ENCODE results near the gene NOSIP.

DNA sequence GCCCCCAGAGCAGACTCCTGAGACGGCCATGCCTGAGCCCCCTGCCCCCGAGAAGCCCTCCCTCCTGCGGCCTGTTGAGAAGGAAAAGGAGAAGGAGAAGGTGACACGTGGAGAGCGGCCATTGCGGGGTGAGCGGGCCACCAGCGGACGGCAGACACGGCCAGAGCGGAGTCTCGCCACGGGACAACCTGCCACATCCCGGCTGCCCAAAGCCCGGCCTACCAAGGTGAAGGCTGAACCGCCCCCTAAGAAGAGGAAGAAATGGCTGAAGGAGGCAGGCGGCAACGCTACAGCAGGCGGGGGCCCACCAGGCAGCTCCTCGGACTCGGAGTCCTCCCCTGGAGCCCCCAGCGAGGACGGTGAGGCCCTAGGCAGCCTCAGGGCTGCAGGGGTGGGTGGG is 35.5 kb upstream of the NOSIP start:
- TF ChIP-seq POLR2A (IDR thresholded peaks at IDR 0.05) (no peak), EP300 (IDR thresholded peaks at IDR 0.05) (no peak), POLR2AphosphoS5 (IDR thresholded peaks at IDR 0.05) (no peak)
- TF ChIP-seq, protein P1, sequence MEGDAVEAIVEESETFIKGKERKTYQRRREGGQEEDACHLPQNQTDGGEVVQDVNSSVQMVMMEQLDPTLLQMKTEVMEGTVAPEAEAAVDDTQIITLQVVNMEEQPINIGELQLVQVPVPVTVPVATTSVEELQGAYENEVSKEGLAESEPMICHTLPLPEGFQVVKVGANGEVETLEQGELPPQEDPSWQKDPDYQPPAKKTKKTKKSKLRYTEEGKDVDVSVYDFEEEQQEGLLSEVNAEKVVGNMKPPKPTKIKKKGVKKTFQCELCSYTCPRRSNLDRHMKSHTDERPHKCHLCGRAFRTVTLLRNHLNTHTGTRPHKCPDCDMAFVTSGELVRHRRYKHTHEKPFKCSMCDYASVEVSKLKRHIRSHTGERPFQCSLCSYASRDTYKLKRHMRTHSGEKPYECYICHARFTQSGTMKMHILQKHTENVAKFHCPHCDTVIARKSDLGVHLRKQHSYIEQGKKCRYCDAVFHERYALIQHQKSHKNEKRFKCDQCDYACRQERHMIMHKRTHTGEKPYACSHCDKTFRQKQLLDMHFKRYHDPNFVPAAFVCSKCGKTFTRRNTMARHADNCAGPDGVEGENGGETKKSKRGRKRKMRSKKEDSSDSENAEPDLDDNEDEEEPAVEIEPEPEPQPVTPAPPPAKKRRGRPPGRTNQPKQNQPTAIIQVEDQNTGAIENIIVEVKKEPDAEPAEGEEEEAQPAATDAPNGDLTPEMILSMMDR (IDR thresholded peaks at IDR 0.05) = no peak

All from upper lobe of left lung (tissue), 4 donors.